GM18951 (cell line): ENCODE measurements around the gene SACM1L.

Experiments used
- POLR2A ChIP-seq: IDR thresholded peaks from 4 replicates; pipeline ENCODE4 v1.6.1; 2011; ENCODE audit warnings: mild to moderate bottlenecking; ENCODE audit not compliant: insufficient read length, insufficient read depth; ENCODE audit errors: extremely low read depth
- in situ Hi-C: fragments of 300-500 bp; cut with MboI; formaldehyde crosslinking; loops from one replicate; pipeline ENCODE4 v1.12.0; 2022; ENCODE audit warnings: low sequenced_read_pairs, mixed read lengths, inconsistent platforms; ENCODE audit not compliant: unreplicated experiment

The SACM1L gene

GRCh38 chr3:45762647-45763302 lies 73.6 kb downstream of the SACM1L start:
- in situ Hi-C loops, result loop anchor here (10.0 kb wide), 1 partner anchor 312 kb away; no protein-coding TSS in a partner anchor
- TF ChIP-seq POLR2A, result no peak

- no peak for TF ChIP-seq POLR2A
- in situ Hi-C loops, result loop anchor here (10.0 kb wide), 1 partner anchor 312 kb away; no protein-coding TSS in a partner anchor
Observed at GRCh38 chr3:45763303-45763675, 74.1 kb downstream of the SACM1L start.

GRCh38 chr3:45765266-45765851 lies 76.2 kb downstream of the SACM1L start:
- TF ChIP-seq POLR2A, result no peak
- in situ Hi-C loops, result loop anchor here (10.0 kb wide), 1 partner anchor 309 kb away; no protein-coding TSS in a partner anchor

GRCh38 chr3:45765958-45766357 lies 76.8 kb downstream of the SACM1L start:
- in situ Hi-C loops, result loop anchor here (10.0 kb wide), 1 partner anchor 309 kb away; no protein-coding TSS in a partner anchor
- TF ChIP-seq POLR2A, result no peak

- in situ Hi-C loops, result no loop called here
- no peak for TF ChIP-seq POLR2A
Observed at GRCh38 chr3:45771166-45771775, 82.1 kb downstream of the SACM1L start.

- in situ Hi-C loops, result no loop called here
- no peak for TF ChIP-seq POLR2A
Observed at GRCh38 chr3:45771831-45772230, 82.6 kb downstream of the SACM1L start.

GRCh38 chr3:45772341-45773035 lies 83.3 kb downstream of the SACM1L start:
- in situ Hi-C loops, result no loop called here
- TF ChIP-seq POLR2A, result no peak

GRCh38 chr3:45773072-45773471 lies 83.9 kb downstream of the SACM1L start:
- no peak for TF ChIP-seq POLR2A
- in situ Hi-C loops, result no loop called here

- TF ChIP-seq POLR2A, result no peak
- in situ Hi-C loops, result no loop called here
Observed at GRCh38 chr3:45773714-45774449, 84.7 kb downstream of the SACM1L start.

- in situ Hi-C loops, result no loop called here
Observed at GRCh38 chr3:45774581-45775521, 85.7 kb downstream of the SACM1L start.

GRCh38 chr3:45775571-45776300 lies 86.5 kb downstream of the SACM1L start:
- no peak for TF ChIP-seq POLR2A
- in situ Hi-C loops, result no loop called here

More at GRCh38 chr3:45774581-45775521, 85.7 kb downstream of the SACM1L start:
- TF ChIP-seq POLR2A, result no peak

GRCh38 chr3:45776301-45776595 lies 87.1 kb downstream of the SACM1L start:
- in situ Hi-C loops, result no loop called here
- TF ChIP-seq POLR2A, result no peak

GRCh38 chr3:45776611-45777010 lies 87.4 kb downstream of the SACM1L start:
- in situ Hi-C loops, result no loop called here
- no peak for TF ChIP-seq POLR2A
